SK-N-SH treated with all-trans-retinoic acid at 6 μM for 48 hours (cell line): ENCODE measurements around the gene KNSTRN.

ENCODE experiments used
- ATAC-seq: fragments of 200-7000 bp; cut with Tn5 transposase; 3 replicates; pipeline ENCODE4 v1.9.1; 2020; ENCODE audit warnings: mild to moderate bottlenecking, moderate library complexity
- BACH2 ChIP-seq: fragments of 250-450 bp; sonication (Bioruptor Pico); IDR thresholded peaks from 2 replicates; pipeline ENCODE4 v1.9.0; 2021; ENCODE audit warnings: mild to moderate bottlenecking, borderline replicate concordance
- ISL1 ChIP-seq: fragments of 250-450 bp; sonication (Bioruptor Pico); IDR thresholded peaks from 2 replicates; pipeline ENCODE4 v2.1.2; 2022; ENCODE audit warnings: mild to moderate bottlenecking, moderate library complexity
- PPARA ChIP-seq: fragments of 250-450 bp; sonication (Bioruptor Pico); IDR thresholded peaks from 2 replicates; pipeline ENCODE4 v1.5.0; 2020; ENCODE audit warnings: mild to moderate bottlenecking, borderline replicate concordance
- RARB ChIP-seq: fragments of 250-450 bp; sonication (Bioruptor Pico); IDR thresholded peaks from 2 replicates; pipeline ENCODE4 v1.8.0; 2021; ENCODE audit warnings: mild to moderate bottlenecking, moderate library complexity
- SNAI2 ChIP-seq: fragments of 250-450 bp; sonication (Bioruptor Pico); IDR thresholded peaks from 2 replicates; pipeline ENCODE4 v1.5.0; 2020; ENCODE audit warnings: mild to moderate bottlenecking, moderate library complexity
- TCF4 ChIP-seq: fragments of 250-450 bp; sonication (Bioruptor Pico); IDR thresholded peaks from 2 replicates; pipeline ENCODE4 v1.8.0; 2021; ENCODE audit warnings: mild to moderate bottlenecking, moderate library complexity, borderline replicate concordance
- TOX ChIP-seq: fragments of 250-450 bp; sonication (Bioruptor Pico); IDR thresholded peaks from 2 replicates; pipeline ENCODE4 v1.8.0; 2021; ENCODE audit warnings: mild to moderate bottlenecking, moderate library complexity, borderline replicate concordance
- ZC3H10 ChIP-seq: fragments of 250-450 bp; sonication (Bioruptor Pico); IDR thresholded peaks from 2 replicates; pipeline ENCODE4 v1.5.1; 2021; ENCODE audit warnings: mild to moderate bottlenecking, moderate library complexity
- ZFP3 ChIP-seq: fragments of 250-450 bp; sonication (Bioruptor Pico); IDR thresholded peaks from 2 replicates; pipeline ENCODE4 v1.5.0; 2020; ENCODE audit warnings: mild to moderate bottlenecking, moderate library complexity
- ZNF70 ChIP-seq: fragments of 450-650 bp; formaldehyde crosslinking; IDR thresholded peaks from 2 replicates; pipeline ENCODE4 v1.5.0; 2020; ENCODE audit warnings: mild to moderate bottlenecking, moderate library complexity
- TF ChIP-seq, protein P1 (sequence below): fragments of 250-450 bp; sonication (Bioruptor Pico); IDR thresholded peaks from 2 replicates; pipeline ENCODE4 v1.8.0; 2021; ENCODE audit warnings: low read depth, mild to moderate bottlenecking, moderate library complexity, borderline replicate concordance
- TF ChIP-seq, protein P2 (sequence below): fragments of 250-450 bp; sonication (Bioruptor Pico); IDR thresholded peaks from 2 replicates; pipeline ENCODE4 v1.5.1; 2021; ENCODE audit warnings: mild to moderate bottlenecking, moderate library complexity
- TF ChIP-seq, protein P3 (sequence below): fragments of 250-450 bp; sonication (Bioruptor Pico); IDR thresholded peaks from 2 replicates; pipeline ENCODE4 v1.5.1; 2020; ENCODE audit warnings: low read depth, mild to moderate bottlenecking, moderate library complexity
- TF ChIP-seq, protein P4 (sequence below): fragments of 250-450 bp; sonication (Bioruptor Pico); IDR thresholded peaks from 2 replicates; pipeline ENCODE4 v1.8.0; 2020; ENCODE audit warnings: mild to moderate bottlenecking, moderate library complexity, borderline replicate concordance
- TF ChIP-seq, protein P5 (sequence below): fragments of 250-450 bp; sonication (Bioruptor Pico); IDR thresholded peaks from 2 replicates; pipeline ENCODE4 v1.5.0; 2020; ENCODE audit warnings: mild to moderate bottlenecking, moderate library complexity

Gene KNSTRN

DNA sequence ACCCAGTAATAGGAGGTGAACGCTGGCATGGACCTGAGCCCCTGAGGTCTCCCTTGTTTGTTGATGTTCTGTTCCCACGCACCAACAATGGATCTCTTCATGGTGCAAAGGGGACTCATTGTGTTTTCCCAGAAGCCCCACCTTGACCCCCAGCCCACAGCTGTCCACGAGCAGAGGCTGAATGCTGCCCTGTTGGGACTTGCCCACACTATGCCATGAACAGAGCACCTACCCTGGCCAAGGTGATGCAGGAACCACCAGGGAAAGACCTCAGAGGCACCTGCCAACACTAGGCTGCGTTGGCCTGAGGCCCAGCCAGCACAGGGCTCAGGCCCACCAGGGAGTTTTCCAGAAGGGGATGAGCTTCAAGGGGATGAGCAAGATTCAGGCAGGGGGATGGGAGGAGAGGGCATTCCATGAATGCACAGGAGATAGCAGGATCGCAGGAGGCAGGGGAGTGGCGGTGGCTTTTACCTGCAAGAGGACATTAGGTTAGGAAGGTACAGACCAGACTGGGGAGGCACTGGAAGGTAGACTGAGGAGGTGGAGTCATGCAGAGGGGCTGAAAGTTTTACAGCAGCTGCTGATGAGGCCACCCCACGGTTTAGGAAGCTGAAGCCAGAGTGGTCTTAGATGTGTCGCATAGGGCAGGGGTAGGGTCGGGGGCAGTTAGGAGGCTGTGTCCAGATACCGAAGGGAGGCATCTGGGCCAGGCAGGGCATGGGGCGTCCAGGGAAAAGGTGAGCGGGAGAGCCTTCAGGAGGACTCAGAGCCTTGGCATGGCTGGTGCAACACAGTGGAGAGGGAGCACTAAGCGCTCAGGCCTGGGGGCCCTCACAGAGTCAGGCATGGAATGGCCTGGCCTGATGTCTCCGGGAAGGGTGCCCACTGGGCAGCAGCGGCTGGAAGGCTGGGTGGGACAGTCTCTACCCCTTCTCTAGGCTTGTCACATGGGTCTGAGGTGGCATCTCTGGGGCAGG, 35.7 kb upstream of the KNSTRN start:
- no peak for ATAC-seq
- TF ChIP-seq TOX (CRISPR knock-in tag) (no peak), ZNF70 (CRISPR knock-in tag) (no peak), BACH2 (CRISPR knock-in tag) (no peak), ISL1 (CRISPR knock-in tag) (no peak), TCF4 (no peak), ZC3H10 (no peak), PPARA (CRISPR knock-in tag) (no peak), RARB (no peak)
- TF ChIP-seq, protein P1, sequence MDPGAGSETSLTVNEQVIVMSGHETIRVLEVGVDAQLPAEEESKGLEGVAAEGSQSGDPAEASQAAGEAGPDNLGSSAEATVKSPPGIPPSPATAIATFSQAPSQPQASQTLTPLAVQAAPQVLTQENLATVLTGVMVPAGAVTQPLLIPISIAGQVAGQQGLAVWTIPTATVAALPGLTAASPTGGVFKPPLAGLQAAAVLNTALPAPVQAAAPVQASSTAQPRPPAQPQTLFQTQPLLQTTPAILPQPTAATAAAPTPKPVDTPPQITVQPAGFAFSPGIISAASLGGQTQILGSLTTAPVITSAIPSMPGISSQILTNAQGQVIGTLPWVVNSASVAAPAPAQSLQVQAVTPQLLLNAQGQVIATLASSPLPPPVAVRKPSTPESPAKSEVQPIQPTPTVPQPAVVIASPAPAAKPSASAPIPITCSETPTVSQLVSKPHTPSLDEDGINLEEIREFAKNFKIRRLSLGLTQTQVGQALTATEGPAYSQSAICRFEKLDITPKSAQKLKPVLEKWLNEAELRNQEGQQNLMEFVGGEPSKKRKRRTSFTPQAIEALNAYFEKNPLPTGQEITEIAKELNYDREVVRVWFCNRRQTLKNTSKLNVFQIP (CRISPR knock-in tag), result no peak
- TF ChIP-seq, protein P2, sequence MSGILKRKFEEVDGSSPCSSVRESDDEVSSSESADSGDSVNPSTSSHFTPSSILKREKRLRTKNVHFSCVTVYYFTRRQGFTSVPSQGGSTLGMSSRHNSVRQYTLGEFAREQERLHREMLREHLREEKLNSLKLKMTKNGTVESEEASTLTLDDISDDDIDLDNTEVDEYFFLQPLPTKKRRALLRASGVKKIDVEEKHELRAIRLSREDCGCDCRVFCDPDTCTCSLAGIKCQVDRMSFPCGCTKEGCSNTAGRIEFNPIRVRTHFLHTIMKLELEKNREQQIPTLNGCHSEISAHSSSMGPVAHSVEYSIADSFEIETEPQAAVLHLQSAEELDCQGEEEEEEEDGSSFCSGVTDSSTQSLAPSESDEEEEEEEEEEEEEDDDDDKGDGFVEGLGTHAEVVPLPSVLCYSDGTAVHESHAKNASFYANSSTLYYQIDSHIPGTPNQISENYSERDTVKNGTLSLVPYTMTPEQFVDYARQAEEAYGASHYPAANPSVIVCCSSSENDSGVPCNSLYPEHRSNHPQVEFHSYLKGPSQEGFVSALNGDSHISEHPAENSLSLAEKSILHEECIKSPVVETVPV (CRISPR knock-in tag), result no peak
- TF ChIP-seq, protein P3, sequence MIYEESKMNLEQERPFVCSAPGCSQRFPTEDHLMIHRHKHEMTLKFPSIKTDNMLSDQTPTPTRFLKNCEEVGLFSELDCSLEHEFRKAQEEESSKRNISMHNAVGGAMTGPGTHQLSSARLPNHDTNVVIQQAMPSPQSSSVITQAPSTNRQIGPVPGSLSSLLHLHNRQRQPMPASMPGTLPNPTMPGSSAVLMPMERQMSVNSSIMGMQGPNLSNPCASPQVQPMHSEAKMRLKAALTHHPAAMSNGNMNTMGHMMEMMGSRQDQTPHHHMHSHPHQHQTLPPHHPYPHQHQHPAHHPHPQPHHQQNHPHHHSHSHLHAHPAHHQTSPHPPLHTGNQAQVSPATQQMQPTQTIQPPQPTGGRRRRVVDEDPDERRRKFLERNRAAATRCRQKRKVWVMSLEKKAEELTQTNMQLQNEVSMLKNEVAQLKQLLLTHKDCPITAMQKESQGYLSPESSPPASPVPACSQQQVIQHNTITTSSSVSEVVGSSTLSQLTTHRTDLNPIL, result no peak
- TF ChIP-seq, protein P4, sequence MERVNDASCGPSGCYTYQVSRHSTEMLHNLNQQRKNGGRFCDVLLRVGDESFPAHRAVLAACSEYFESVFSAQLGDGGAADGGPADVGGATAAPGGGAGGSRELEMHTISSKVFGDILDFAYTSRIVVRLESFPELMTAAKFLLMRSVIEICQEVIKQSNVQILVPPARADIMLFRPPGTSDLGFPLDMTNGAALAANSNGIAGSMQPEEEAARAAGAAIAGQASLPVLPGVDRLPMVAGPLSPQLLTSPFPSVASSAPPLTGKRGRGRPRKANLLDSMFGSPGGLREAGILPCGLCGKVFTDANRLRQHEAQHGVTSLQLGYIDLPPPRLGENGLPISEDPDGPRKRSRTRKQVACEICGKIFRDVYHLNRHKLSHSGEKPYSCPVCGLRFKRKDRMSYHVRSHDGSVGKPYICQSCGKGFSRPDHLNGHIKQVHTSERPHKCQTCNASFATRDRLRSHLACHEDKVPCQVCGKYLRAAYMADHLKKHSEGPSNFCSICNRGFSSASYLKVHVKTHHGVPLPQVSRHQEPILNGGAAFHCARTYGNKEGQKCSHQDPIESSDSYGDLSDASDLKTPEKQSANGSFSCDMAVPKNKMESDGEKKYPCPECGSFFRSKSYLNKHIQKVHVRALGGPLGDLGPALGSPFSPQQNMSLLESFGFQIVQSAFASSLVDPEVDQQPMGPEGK (CRISPR knock-in tag), result no peak
- TF ChIP-seq, protein P5, sequence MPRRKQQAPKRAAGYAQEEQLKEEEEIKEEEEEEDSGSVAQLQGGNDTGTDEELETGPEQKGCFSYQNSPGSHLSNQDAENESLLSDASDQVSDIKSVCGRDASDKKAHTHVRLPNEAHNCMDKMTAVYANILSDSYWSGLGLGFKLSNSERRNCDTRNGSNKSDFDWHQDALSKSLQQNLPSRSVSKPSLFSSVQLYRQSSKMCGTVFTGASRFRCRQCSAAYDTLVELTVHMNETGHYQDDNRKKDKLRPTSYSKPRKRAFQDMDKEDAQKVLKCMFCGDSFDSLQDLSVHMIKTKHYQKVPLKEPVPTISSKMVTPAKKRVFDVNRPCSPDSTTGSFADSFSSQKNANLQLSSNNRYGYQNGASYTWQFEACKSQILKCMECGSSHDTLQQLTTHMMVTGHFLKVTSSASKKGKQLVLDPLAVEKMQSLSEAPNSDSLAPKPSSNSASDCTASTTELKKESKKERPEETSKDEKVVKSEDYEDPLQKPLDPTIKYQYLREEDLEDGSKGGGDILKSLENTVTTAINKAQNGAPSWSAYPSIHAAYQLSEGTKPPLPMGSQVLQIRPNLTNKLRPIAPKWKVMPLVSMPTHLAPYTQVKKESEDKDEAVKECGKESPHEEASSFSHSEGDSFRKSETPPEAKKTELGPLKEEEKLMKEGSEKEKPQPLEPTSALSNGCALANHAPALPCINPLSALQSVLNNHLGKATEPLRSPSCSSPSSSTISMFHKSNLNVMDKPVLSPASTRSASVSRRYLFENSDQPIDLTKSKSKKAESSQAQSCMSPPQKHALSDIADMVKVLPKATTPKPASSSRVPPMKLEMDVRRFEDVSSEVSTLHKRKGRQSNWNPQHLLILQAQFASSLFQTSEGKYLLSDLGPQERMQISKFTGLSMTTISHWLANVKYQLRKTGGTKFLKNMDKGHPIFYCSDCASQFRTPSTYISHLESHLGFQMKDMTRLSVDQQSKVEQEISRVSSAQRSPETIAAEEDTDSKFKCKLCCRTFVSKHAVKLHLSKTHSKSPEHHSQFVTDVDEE (CRISPR knock-in tag), result no peak
- TF ChIP-seq, all 23 proteins: peak for 0

DNA sequence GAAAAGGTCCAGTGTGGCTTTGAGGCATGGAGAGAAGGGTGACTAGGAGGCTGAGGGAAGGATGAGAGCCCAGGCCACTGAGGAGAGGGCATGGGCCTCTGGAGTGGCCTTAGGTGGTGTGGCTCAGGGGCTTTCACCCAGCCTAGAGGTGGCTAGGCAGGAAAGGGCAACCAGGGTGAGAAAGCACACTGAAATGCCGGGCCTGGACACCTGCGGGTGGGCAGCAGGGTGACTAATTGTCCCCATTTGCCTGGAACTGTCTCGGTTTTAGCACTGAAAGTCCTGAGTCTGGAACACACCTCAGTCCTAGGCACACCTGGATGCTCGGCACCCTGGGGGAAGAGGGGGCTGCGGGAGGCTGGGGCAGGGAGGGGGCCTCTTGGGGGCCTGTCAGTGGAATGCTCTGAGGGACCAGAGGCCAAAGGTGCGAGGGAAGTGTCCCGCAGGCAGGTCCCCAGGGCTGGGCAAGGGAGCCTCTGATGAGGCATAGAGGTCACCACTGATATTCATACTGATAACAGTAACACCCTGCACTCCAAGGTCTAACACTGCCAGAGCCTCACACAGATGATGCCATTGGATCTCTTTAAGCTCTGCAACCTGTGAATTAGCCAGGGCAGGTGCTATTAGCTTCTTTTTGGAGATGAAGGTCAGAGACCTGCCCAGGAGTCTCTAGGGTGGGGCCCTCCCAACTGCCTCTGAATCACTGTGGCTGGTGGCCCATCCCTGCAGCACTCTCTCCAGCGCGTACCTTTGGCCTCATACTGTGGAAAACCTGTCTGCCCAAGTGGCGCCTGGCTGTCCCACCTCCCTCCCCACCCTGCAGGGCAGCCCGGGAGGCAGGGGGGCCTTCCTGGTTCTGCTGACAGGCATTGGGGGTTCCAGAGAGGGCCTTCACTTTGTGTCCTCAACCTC, 34.7 kb upstream of the KNSTRN start:
- ATAC-seq, result no peak
- TF ChIP-seq RARB (no peak), SNAI2 (CRISPR knock-in tag) (no peak), BACH2 (CRISPR knock-in tag) (no peak), ZC3H10 (no peak), PPARA (CRISPR knock-in tag) (no peak), ZFP3 (no peak), TCF4 (no peak), ISL1 (CRISPR knock-in tag) (no peak)
- TF ChIP-seq, protein P1 (CRISPR knock-in tag), result no peak
- TF ChIP-seq, protein P2 (CRISPR knock-in tag), result no peak
- TF ChIP-seq, protein P5 (CRISPR knock-in tag), result no peak
- TF ChIP-seq, protein P3, result no peak
